ENCODE results near the gene ATP1B1. TPM values are rescaled to one million over a fixed set of nuclear protein-coding genes. Genes with fewer than 3 reads are reported as not detected.
"Not testable (repeated sequence)": the region's sequence is repeated elsewhere in the genome, so short reads cannot be mapped to it uniquely, and the experiment has no call there.

ATP1B1 gene
- polyA plus RNA-seq, 12 donors = 16.0 to 388 (median 21.9) TPM

DNA sequence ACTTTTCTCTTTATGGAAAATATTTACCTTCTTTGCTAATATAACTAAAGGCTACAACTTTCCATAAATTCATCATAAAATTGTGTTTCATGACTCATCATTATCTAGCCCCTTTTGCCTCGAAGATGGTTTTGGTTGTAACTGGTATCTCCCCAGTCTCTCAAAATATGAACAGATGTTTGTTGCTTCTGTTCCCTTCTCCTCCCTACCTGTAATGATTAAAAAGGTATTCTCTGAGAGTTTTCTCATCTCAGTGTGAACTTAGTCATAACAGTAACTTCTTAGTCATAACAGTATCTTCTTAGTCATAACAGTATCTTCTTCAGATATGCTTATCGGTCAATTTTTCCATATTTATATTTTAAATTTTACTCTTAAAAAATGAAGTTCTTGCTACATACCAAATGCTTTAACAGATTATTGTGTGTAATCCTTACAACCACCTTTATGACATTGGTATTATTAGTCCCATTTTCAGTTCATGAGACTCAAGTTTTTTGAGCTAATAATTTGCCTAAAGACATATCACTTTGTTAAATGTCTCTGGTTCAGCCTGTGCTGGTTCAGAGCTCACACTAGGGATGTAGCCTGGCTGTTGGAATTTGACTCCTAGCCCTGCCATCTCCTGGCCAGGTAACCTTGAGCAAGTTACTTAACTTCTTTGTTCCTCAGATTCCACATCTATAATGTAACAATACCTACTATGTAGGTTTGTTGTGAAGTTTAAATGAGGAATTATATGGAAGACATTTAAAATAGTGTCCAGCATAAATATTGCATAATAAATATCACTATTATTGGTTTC is 32.6 kb downstream of the ATP1B1 start:
- no peak for DNase-seq

DNA sequence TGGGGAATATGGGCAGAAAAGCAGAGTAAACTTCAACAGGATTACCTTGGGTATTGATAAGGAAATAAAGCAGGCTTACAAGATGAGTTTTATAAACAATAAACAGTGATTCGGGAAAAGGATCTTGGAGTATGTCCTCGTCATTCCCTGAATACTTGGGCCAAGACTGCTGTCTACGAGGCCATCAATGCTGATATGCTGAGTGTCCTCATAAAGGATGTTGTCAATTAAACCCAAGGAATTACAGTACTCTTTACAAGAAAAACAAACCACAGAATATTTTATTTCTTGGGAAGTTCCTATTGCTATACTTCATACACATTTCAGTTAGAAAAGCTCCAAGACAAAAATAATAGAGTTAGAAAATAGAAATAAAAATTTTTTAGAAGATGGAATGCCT is 34.9 kb downstream of the ATP1B1 start:
- no peak for DNase-seq

DNA sequence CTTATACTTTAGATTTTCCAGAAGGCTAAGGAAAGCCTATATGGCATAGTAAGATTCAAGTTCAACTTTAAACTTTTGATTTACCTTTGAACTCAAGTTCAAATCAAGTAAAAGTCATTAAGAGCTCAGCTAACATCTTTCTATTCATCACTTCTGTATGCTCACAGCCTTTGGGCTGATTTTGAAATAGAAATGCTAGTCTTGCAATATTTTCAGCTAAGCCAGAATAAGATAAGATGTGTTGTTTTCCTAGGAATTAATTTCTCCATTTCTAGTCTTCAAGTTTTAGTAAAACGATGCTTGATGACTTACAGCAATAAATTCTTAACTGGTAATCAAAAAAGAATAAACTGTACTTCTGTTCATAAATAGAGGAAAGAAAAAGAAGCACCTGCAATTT is 35.6 kb downstream of the ATP1B1 start:
- no peak for DNase-seq

DNA sequence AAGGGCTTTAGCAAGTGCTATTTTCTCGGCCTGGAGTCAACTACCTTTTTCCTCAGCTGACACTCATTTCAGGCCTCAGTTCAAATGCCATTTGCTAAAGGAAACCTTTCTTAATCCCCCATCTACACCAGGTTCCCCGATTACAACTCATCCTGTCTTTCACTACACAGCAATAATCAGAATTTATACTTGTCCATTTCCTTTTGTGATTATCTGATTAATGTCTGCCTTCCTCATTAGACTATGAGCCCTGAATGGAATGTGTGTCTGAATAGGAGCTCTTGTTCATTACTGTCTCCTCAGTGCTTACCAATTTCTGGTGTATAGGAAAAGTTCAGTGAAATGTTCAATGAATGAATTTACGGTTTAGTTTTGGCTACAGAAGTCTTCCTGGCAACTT is 36.9 kb downstream of the ATP1B1 start:
- no peak for DNase-seq

DNA sequence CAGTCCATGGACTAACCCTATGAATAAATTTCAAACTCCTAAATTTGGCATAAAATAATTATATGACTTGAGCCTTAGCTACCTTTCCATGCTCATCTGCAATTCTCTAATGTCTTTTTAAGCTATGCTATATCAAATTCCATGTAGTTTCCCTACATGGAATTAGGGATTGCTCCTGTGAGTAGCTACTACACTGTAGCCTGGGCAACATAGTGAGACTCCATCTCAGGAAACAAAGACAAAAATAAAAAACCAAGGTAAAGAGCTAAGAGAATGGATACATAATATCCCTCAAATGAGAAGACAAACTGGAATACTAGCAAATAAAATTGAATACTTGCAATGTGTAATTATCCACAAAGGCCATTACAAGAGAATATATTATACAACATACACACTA is 37.5 kb downstream of the ATP1B1 start:
- no peak for DNase-seq

DNA sequence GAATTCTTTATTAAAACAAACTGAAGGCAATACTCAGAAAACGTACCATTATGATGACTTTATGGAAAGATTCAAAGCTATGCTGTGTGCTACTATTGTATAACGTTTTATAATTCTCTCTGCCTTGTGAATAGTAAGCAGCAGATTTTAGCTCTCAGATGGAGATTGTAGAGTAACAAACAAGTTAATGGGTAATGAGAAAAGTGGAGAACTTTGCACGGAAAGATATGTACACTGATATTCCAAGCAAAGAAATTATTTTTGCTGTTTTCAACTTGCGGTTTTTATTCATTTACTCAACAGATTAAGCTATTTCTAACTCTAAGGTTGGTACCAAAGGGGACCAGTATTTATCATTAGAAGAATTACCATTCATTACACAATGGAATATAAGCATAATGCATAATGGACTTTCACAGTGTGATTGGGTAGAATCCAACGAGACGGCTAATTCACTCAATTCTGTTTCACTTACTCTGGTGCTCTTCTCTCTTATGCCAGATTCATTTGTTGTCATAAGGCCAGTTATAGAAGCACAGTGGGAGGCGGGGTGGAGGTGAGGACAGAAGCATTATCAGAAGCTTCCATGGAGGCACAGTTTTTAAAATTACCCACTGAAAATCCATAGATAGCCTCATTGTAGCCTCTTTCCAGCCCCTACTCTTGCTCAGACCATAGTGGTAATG is 38.6 kb downstream of the ATP1B1 start:
- DNase-seq = no peak

DNA sequence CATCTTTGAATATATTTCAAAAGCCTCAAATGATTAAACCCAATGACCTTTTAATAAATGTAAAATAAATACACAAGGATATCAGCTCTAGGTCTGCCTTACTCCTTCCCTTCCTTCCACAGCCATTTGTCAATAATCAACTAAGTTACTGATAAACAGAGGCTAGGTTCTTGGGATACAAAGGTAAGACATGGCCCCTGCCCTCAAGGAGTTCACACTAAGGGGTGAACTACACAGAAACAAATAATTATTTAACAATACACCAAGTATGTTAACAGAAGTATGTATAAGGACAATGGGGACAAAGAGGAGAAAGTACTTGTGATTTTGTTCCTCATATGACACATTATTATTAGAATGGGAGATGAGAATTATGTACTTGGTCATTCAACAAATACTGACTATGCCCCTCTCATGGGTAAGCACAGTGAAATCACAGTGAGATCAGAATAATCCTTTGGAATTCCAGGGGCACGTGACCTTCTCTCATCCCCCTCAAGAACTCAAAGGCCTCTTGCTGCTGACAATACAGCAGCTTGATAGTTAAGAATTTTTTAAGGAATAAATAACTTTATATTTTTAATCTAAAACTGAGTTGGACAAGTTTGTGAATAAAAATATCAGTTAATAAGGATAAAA is 40.2 kb downstream of the ATP1B1 start:
- DNase-seq = no peak

DNA sequence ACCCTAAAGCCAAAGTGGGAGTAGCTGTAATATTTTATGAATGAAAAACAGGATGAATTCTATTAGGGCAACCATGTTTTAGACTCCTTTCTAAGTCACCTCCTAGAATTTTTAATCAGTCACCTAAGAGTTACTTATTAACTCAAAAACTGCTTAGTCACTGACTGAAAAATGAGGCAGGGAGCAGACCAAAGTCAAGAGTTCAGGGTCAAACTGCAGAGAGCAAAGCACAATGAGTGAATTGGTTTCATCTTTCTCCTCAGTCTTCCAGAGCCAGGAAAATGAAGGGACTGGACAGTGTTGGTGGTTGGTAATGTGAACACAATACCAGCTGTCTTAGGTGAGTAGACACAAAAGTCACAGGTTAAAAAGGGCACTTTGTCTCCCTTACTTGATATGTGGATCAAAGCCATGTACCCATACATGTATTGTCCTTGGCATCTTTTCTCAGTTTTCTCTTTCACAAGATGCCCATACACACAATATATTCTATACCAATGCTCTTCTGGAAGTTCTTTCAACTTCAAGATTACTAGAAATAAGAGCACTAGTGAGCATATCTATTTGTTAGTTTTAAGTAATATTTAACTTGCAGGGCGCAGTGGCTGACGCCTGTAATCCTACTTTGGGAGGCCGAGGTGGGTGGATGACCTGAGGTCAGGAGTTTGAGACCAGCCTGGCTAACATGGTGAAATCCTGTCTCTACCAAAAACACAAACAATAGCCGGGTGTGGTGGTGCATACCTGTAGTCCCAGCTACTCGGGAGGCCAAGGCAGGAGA is 42.2 kb downstream of the ATP1B1 start:
- no peak for DNase-seq

DNA sequence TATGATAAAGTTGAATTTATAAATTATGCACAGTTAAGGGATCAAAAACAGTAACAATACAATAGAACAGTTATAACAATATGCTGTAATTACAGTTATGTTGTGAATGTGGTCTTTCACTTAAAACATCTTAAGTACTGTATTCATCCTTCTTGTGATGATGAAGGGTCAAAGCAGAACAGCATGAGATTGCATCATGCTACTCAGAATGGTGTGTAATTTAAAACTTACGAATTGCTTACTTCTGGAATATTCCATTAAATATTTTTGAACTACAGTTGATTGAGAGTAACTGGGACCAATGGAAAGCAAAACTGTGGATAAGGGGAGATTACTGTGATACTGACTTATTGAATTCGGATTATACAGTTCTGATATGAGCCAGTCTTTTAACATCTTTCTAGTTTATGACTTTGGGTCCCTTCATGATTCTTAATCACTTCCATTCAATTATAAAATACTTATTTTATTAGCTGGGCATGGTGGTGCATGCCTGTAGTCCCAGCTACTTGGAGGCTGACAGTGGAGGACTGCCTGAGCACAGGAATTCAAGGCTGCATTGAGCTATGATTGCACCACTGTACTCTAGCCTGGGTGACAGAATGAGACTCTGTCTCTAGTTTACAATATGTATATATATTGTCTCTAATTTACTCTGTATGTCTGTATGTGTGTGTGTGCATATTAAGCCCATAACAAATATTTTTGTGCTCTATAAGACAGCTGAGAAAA is 43.2 kb downstream of the ATP1B1 start:
- DNase-seq = no peak

DNA sequence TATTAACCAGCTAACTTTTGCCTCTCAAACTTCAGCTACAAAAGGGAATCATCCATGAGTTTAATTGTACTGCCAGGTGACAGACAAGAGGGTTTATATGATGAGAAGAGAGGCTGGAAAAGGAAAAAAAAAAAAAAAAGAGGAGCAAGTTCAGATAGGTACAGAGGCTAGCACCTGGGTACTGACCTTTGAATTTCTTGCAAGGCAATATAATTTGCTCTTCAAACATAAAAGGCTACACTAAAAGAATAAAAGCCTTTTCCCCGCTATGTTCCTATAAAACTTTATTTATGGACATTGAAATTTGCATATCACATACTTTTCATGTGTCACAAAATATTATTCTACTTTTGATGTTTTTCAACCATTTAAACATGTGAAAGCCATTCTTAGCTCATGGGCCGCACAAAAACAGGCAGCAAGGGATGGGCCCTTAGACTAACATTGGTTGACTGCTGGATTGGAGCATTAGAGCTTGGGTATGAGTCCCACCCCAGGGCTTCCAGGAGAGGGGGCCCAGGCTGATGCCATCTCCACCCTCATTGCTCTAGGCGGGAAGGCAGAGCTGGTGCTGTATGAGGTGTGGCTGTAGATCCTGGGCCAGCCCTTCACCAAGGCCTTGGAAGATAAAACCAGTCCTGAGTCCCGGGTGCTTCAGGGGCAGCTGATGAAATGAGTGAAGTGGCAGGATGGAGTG is 44.3 kb downstream of the ATP1B1 start:
- DNase-seq = no peak

DNA sequence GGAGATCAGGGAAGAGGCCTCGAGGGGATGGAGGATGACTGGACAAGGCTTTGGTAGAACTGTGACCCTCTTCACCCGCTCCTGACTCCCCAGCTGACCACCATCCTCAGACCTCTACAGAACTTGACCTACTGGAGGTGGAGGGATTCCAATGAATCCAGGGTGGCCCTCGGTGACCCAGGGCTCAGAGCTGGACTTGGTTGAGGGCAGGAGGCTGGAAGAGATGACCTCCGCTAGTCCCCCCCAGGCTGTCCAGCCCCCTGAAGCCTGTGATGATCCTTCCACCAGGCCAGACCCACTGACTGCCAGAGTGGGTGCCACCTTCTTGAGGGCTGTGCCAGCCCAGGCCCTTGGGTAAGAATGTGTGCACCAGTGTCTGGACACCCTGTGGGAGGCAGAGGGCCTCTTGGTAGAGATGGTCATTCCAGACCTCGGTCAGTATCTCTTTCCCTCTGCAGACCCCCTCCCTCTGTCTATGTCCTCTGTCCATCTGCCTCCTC is 44.9 kb downstream of the ATP1B1 start:
- DNase-seq = no peak

DNA sequence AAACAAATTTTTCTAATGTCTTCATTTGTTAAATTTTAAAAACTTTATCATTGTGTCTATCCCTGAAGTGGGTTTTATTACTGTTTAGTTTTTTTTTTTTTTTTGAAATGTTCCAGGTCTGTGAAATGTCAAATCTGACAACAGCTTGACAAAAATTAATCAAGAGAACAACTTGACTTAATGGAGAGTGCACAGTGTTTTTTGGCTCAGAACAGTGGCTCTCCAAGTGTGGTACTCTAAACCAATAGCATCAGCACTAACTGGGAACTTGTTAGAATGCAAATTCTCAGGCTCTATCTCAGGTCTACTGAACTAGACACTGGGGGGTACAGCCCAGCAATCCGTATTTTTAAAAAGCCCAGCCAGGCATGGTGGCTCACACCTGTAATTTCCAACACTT is 49.2 kb downstream of the ATP1B1 start:
- no peak for DNase-seq

DNA sequence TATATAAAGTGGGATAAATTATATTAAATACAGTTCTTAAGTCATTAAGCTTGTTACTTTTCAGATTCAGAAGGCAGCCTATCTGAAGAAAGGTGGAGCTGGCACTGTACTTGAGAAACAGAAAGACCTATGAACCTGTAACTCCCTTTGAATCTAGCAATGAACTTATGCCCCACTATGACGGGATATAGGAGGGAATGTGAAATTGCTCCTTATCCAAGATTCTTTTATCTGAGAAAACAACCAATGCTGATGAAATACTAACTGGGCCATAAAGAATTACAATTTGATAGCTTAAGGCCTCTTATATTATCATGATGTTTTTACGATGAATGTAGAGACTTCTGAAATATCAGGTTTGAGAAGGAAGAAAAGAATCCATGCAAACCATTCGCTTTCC is 50.1 kb downstream of the ATP1B1 start:
- DNase-seq = no peak

DNA sequence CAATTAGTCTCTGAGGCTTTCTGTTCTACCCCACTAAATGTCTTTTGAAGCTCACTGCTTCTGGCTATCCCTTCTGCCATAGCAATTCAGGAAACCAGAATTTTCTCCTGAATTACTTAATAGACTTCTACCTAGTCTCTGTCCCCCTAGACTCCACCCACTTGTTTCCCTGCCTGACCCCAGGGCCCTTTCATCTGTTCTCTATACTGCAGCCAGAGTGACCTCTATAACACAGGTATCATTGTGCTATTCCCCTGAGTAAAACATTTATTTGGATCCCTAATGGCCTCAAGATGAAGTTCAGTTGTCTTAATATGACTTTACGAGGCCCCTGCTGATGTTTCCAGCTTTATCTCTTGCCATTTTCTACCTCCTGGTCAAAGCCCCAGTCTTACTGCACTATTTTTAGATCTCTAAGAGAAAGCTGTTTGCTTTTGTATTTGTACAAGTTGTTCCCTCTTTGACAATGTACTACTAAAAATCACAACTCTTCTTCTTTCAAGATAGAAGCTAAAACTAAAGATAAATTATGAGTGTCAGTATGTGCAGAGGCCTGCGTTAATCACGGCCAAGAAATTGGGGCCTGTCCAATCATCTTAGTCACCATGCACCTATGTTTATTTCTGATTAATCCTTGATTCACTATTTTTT is 54.5 kb downstream of the ATP1B1 start:
- DNase-seq = no peak

DNA sequence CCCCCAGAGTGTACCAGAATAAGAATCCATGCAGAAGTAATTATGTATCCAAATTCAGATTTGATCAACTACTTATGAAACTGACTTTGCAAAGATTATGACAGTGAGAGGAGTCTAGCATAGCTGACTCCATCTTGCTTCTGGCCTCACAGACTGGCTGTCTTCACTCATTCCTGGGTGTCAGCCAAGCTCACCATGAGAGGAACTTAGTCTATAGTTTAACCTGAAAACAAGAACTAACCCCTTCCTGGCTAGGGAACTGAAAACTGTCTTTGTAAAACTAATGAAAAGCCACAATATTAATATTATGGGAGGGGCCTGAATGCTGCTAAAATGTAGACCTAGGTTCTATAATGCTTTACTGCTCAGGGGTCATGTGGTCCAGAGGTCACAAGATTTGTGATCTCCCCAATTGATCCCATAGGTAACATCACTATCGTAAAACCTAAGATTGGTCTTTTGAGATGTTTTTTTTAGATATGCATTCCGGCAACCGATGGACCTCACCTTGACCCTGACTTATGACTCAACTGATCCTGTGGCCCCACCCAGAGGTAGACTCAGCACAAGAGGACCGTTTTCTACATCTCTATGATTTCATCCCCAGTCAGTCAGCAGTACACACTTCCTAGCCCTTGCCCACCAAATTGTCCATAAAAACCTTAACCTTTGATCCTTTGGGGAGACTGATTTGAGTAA is 55.2 kb downstream of the ATP1B1 start:
- no peak for DNase-seq

DNA sequence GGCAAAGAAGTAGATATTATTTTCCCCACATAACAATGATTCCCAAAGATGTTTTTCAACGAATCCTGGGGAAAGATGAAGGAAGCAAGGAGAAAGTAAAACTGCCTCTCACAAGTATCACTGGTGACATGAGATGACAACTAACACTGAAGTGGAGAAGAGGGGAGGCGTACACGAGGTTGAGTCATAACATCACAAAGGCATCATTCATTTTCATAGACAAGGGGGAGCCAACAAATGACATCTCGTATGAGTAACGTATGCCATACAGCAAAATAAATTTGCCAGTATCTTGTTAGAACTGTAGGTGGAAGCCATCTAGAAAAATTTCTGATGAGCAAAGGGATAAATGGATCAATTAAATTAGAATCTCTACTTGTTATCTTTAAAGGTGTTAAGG is 56.6 kb downstream of the ATP1B1 start:
- no peak for DNase-seq

DNA sequence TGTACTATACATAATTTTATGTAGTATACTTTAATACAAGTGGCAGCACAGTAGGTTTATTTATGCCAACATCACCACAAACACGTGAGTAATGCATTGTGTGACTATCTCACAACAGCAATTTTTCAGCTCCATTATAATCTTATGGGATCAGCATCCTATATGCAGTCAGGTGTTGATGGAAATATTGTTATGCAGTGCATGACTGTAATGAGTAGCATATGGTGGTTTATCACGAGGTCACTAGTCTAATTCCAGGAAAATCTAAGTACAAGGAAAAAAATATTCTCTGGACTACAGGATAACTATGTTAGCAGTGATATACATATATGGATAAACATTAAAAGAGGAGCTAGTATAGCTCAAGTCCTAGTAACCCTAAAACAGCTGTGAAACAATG is 69.0 kb downstream of the ATP1B1 start:
- peak; percentile 18 for DNase-seq

DNA sequence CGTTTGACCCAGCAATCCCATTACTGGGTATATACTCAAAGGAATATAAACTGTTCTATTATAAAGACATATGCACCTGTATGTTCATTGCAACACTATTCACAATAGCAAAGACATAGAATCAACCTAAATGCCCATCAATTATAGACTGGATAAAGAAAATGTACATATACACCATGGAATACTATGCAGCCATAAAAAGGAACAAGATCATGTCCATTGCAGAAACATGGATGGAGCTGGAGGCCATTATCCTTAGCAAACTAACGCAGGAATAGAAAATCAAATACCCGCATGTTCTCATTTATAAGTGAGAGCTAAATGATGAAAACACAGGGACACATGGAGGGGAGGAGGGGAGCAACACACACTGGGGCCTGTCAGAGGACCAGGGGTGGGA is 72.9 kb downstream of the ATP1B1 start:
- DNase-seq = not testable (repeated sequence)

DNA sequence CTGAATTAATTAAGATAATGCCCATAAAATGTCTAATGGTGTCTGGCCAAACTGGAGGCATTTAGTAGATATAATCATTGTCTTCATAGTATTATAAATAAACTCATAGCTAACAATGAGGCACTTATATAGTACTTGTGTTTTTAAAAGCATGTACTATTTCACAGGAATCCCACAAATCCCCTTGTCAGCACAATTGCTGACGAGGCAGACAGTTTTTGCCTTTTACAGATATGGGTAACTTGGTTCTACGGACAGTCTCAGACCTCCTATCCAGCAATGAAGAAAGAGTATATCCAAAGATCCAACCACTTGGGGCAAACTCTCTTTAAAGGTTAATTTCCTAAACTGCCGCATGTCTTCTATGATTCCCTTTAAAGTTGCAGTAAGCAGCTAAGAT is 73.7 kb downstream of the ATP1B1 start:
- DNase-seq = no peak
